K562 (cell line): ENCODE data around the gene BTBD1. TPM values are rescaled to one million over a fixed set of nuclear protein-coding genes. Genes with fewer than 3 reads are reported as not detected.

ENCODE experiments used
- AFF1 ChIP-seq, 2 experiments: fragments of 450-650 bp; IDR thresholded peaks; 2 replicates each; pipeline ENCODE4 v1.6.1; 2018; ENCODE audit warnings: mild to moderate bottlenecking in 2 of 2, low read depth in 1 of 2; ENCODE audit not compliant: partially characterized antibody in 2 of 2
- ARID1B ChIP-seq: fragments of 450-650 bp; IDR thresholded peaks from 2 replicates; pipeline ENCODE4 v1.6.1; 2016; ENCODE audit warnings: antibody characterized with exemption, mild to moderate bottlenecking, inconsistent platforms
- ARNT ChIP-seq, 2 experiments: fragments of 450-650 bp; IDR thresholded peaks; 2 replicates each; pipeline ENCODE4 v1.6.1; 2016; ENCODE audit warnings: mild to moderate bottlenecking in 1 of 2
- DNMT1 ChIP-seq: fragments of 450-650 bp; IDR thresholded peaks from 2 replicates; pipeline ENCODE4 v1.6.1; 2016; ENCODE audit warnings: antibody characterized with exemption, mild to moderate bottlenecking
- EP400 ChIP-seq: fragments of 450-650 bp; IDR thresholded peaks from 2 replicates; pipeline ENCODE4 v1.6.1; 2017; ENCODE audit warnings: antibody characterized with exemption, mild to moderate bottlenecking, moderate library complexity
- FOXK1 ChIP-seq: sonication (generic); formaldehyde crosslinking; IDR thresholded peaks from 2 replicates; pipeline ENCODE4 v1.8.0; 2022; ENCODE audit warnings: missing genetic modification reagents, mild to moderate bottlenecking, borderline replicate concordance
- FOXM1 ChIP-seq, 2 experiments: fragments of 450-650 bp in 1 of 2; sonication (generic) in 1 of 2; formaldehyde crosslinking in 1 of 2; IDR thresholded peaks; 2 replicates each; pipeline versions ENCODE4 v1.6.1 to v1.9.0; 2017 to 2022; ENCODE audit warnings: low read depth in 2 of 2, mild to moderate bottlenecking in 2 of 2, missing genetic modification reagents in 1 of 2, moderate library complexity in 1 of 2
- KAT2B ChIP-seq: IDR thresholded peaks from one replicate; pipeline ENCODE4 v1.6.1; 2012; ENCODE audit warnings: low read depth, mild to moderate bottlenecking, control low read depth, inconsistent platforms, low read length, moderate library complexity
- LEF1 ChIP-seq: fragments of 450-650 bp; IDR thresholded peaks from 2 replicates; pipeline ENCODE4 v1.6.1; 2016; ENCODE audit warnings: mild to moderate bottlenecking
- MAFK ChIP-seq: IDR thresholded peaks from 2 replicates; pipeline ENCODE4 v1.6.1; 2011; ENCODE audit warnings: low read length, improper control_type of control experiment
- MLLT1 ChIP-seq, 2 experiments: fragments of 450-650 bp; IDR thresholded peaks; 2 replicates each; pipeline ENCODE4 v1.6.1; 2016
- PTRF ChIP-seq: fragments of 450-650 bp; IDR thresholded peaks from 2 replicates; pipeline ENCODE4 v1.6.1; 2016; ENCODE audit warnings: mild to moderate bottlenecking, missing genetic modification characterization, missing compliant biosample characterization
- RCOR1 ChIP-seq, 2 experiments: IDR thresholded peaks; 2 replicates each; pipeline ENCODE4 v1.6.1; 2012; ENCODE audit warnings: low read depth in 2 of 2, low read length in 2 of 2, borderline replicate concordance in 1 of 2, improper control_type of control experiment in 1 of 2
- THRAP3 ChIP-seq: fragments of 450-650 bp; IDR thresholded peaks from 2 replicates; pipeline ENCODE4 v1.6.1; 2016; ENCODE audit warnings: mild to moderate bottlenecking, inconsistent platforms, borderline replicate concordance
- ZNF124 ChIP-seq: sonication (generic); formaldehyde crosslinking; IDR thresholded peaks from 2 replicates; pipeline ENCODE4 v1.8.1; 2022; ENCODE audit warnings: missing genetic modification reagents
- ZNF324 ChIP-seq: fragments of 250-450 bp; sonication (Bioruptor Pico); IDR thresholded peaks from 2 replicates; pipeline ENCODE4 v1.4.0; 2020; ENCODE audit warnings: mild to moderate bottlenecking
- ZNF445 ChIP-seq: fragments of 250-450 bp; sonication (Bioruptor Pico); IDR thresholded peaks from 2 replicates; pipeline ENCODE4 v1.4.0; 2020; ENCODE audit warnings: low read depth, mild to moderate bottlenecking, moderate library complexity
- ZNF449 ChIP-seq: fragments of 250-450 bp; sonication (Bioruptor Pico); IDR thresholded peaks from 2 replicates; pipeline ENCODE4 v1.8.0; 2022; ENCODE audit warnings: moderate library complexity, mild to moderate bottlenecking, inconsistent platforms
- ZNF507 ChIP-seq: conservative IDR thresholded peaks from 2 replicates; pipeline ENCODE4 v1.6.1; 2017; ENCODE audit warnings: missing genetic modification characterization, missing compliant biosample characterization
- ZNF785 ChIP-seq: fragments of 250-450 bp; sonication (Bioruptor Pico); IDR thresholded peaks from 2 replicates; pipeline ENCODE4 v1.4.0; 2020; ENCODE audit warnings: mild to moderate bottlenecking
- ZZZ3 ChIP-seq: fragments of 450-650 bp; IDR thresholded peaks from 2 replicates; pipeline ENCODE4 v1.6.1; 2016; ENCODE audit warnings: antibody characterized with exemption, mild to moderate bottlenecking, moderate library complexity
- polyA plus RNA-seq, 8 experiments: library from polyadenylated mRNA; depleted of rRNA in 4 of 8; stranded (reverse) in 5 of 8; unstranded in 3 of 8; fragments of >200 nt; fragmentation: Nextera tagmentation in 2 of 8; fragmentation: Illumina TruSeq in 1 of 8; extraction: Ambion mirVana in 2 of 8; extraction: Trizol in 1 of 8; gene quantifications; 2 replicates each; pipeline versions ENCODE4 v1.2.1 to v1.2.3, GENCODE V29; 2011 to 2014; ENCODE audit warnings: inconsistent platforms in 1 of 8, missing spikeins in 1 of 8
- total RNA-seq, 7 experiments: library from RNA; depleted of rRNA in 6 of 7; stranded (reverse); fragments of >200 nt in 6 of 7; fragmentation: Illumina TruSeq in 2 of 7; extraction: Trizol in 2 of 7; gene quantifications; 2 replicates each; pipeline versions ENCODE4 v1.2.1 to v1.2.3, GENCODE V29; 2011 to 2021; ENCODE audit warnings: low replicate concordance in 1 of 7

BTBD1 gene
- total and polyA plus RNA-seq, 9 of the 15 experiments (the other 6 are each of a cell fraction or from before 2014, with no cell fraction given): 19.4 to 106 (median 90.4) TPM

- TF ChIP-seq ZNF449 (CRISPR knock-in tag) (no peak), ZZZ3 (peak; percentile 76; the same call in 1 of the 2 replicates), ARID1B (0 out of 2 replicates have a peak, but pooled peaks have one; percentile 7), DNMT1 (no peak), ARNT (IDR thresholded peaks at IDR 0.05) (no peak), FOXK1 (CRISPR knock-in tag) (peak; percentile 17; the same call in 1 of the 2 replicates), RCOR1 (IDR thresholded peaks at IDR 0.05; ENCODE audit: borderline replicate concordance in 1 of 2, low read depth in 2 of 2, low read length in 2 of 2) (peak in 1 of 2 experiments; percentile 85; a peak in 2 of 4 replicates), ZNF507 (tag) (no peak), THRAP3 (no peak), ZNF785 (no peak), ZNF445 (CRISPR knock-in tag) (no peak), EP400 (peak; percentile 96), AFF1 (IDR thresholded peaks at IDR 0.05; ENCODE audit: low read depth in 1 of 2, partially characterized antibody in 2 of 2) (peak in 1 of 2 experiments; percentile 36), FOXM1 (IDR thresholded peaks at IDR 0.05; ENCODE audit: low read depth) (no peak), FOXM1 (CRISPR knock-in tag; IDR thresholded peaks at IDR 0.05; ENCODE audit: low read depth) (peak; percentile 80), MAFK (no peak; the same call in 1 of the 2 replicates), LEF1 (0 out of 2 replicates have a peak, but pooled peaks have one; percentile 10), ZNF124 (CRISPR knock-in tag) (no peak), KAT2B (no peak), ZNF324 (CRISPR knock-in tag) (no peak), PTRF (no peak), MLLT1 (IDR thresholded peaks at IDR 0.05) (no peak)
These were observed 55.6 kb downstream of the BTBD1 start, which contains the start of gene C15orf40 (continued) for GRCh38 chr15:83011271-83012075.
